GM23338 (cell line): ENCODE measurements around the gene ABCC3. TPM values are rescaled to one million over a fixed set of nuclear protein-coding genes. Genes with fewer than 3 reads are reported as not detected.
A peak's percentile ranks its signal among the peaks of the same experiment; 100 is the strongest.

Experiments
- ATAC-seq: fragments of 200-7000 bp; cut with Tn5 transposase; 3 replicates; pipeline ENCODE4 v1.9.1; 2020
- DNase-seq: peaks from one replicate; pipeline ENCODE4 v3.0.0-alpha.2; 2015; ENCODE audit warnings: low spot score
- H2AFZ ChIP-seq: fragments of 200-600 bp; sonication (generic); 2 replicates; pipeline ENCODE4 v1.8.0; 2016; ENCODE audit warnings: antibody characterized with exemption, mild to moderate bottlenecking, moderate library complexity
- H3F3A ChIP-seq: fragments of 200-600 bp; sonication (generic); replicated peaks from 2 replicates; pipeline ENCODE4 v1.8.0; 2017; ENCODE audit warnings: antibody characterized with exemption, mixed run types, low read depth
- H3K27ac ChIP-seq: fragments of 200-600 bp; sonication (generic); 2 replicates; pipeline ENCODE4 v1.6.1; 2016; ENCODE audit warnings: low read depth
- H3K27me3 ChIP-seq: fragments of 200-600 bp; sonication (generic); 2 replicates; pipeline ENCODE4 v1.8.0; 2016; ENCODE audit warnings: mild to moderate bottlenecking, mixed run types, moderate library complexity; ENCODE audit not compliant: insufficient read depth
- H3K36me3 ChIP-seq: fragments of 200-600 bp; sonication (generic); 2 replicates; pipeline ENCODE4 v1.8.0; 2016; ENCODE audit warnings: mild to moderate bottlenecking; ENCODE audit not compliant: insufficient read depth
- H3K4me1 ChIP-seq: fragments of 200-600 bp; sonication (generic); 2 replicates; pipeline ENCODE4 v1.8.0; 2016; ENCODE audit warnings: mild to moderate bottlenecking, moderate library complexity; ENCODE audit not compliant: insufficient read depth
- H3K4me2 ChIP-seq: fragments of 200-600 bp; sonication (generic); 2 replicates; pipeline ENCODE4 v1.7.1; 2017; ENCODE audit warnings: mixed run types
- H3K4me3 ChIP-seq: fragments of 200-600 bp; sonication (generic); 2 replicates; pipeline ENCODE4 v1.6.1; 2016; ENCODE audit warnings: mixed run types
- H3K79me2 ChIP-seq: fragments of 200-600 bp; sonication (generic); replicated peaks from 2 replicates; pipeline ENCODE4 v1.8.0; 2017; ENCODE audit warnings: mild to moderate bottlenecking; ENCODE audit not compliant: insufficient read depth
- H3K9me2 ChIP-seq: fragments of 200-600 bp; sonication (generic); 2 replicates; pipeline ENCODE4 v1.8.0; 2017; ENCODE audit not compliant: insufficient read depth
- H4K20me1 ChIP-seq: fragments of 200-600 bp; sonication (generic); replicated peaks from 2 replicates; pipeline ENCODE4 v1.8.0; 2017; ENCODE audit warnings: mild to moderate bottlenecking; ENCODE audit not compliant: insufficient read depth
- H3K27ac Mint-ChIP-seq: 2 replicates; pipeline ENCODE4 v1.8.0; 2020; ENCODE audit warnings: inconsistent platforms, mild to moderate bottlenecking, moderate library complexity, mixed read lengths
- H3K27me3 Mint-ChIP-seq: 3 replicates; pipeline ENCODE4 v1.8.0; 2022; ENCODE audit warnings: low read depth, mild to moderate bottlenecking, moderate library complexity, mixed read lengths, inconsistent platforms; ENCODE audit not compliant: insufficient read depth, poor library complexity
- H3K36me3 Mint-ChIP-seq: 3 replicates; pipeline ENCODE4 v1.8.0; 2021; ENCODE audit warnings: low read depth, mild to moderate bottlenecking, inconsistent platforms, moderate library complexity, mixed read lengths
- H3K4me1 Mint-ChIP-seq: 3 replicates; pipeline ENCODE4 v1.8.0; 2020; ENCODE audit warnings: mild to moderate bottlenecking, inconsistent platforms, mixed read lengths
- H3K4me3 Mint-ChIP-seq: 3 replicates; pipeline ENCODE4 v1.8.0; 2021; ENCODE audit warnings: moderate library complexity, mild to moderate bottlenecking, inconsistent platforms, mixed read lengths
- H3K9me3 Mint-ChIP-seq: 3 replicates; pipeline ENCODE4 v1.8.0; 2020; ENCODE audit warnings: moderate library complexity, mild to moderate bottlenecking, inconsistent platforms, mixed read lengths
- CREB1 ChIP-seq: fragments of 250-450 bp; sonication (Bioruptor Pico); IDR thresholded peaks from 2 replicates; pipeline ENCODE4 v1.5.0; 2020; ENCODE audit warnings: low read depth, mild to moderate bottlenecking, moderate library complexity
- EZH2 ChIP-seq: fragments of 200-600 bp; sonication (generic); IDR thresholded peaks from one replicate; pipeline ENCODE4 v1.8.0; 2017; ENCODE audit warnings: antibody characterized with exemption, mild to moderate bottlenecking, low read depth; ENCODE audit not compliant: unreplicated experiment
- EZH2phosphoT487 ChIP-seq: fragments of 200-600 bp; sonication (generic); IDR thresholded peaks from one replicate; pipeline ENCODE4 v1.8.1; 2018; ENCODE audit warnings: antibody characterized with exemption; ENCODE audit not compliant: unreplicated experiment
- NANOG ChIP-seq: IDR thresholded peaks from 2 replicates; pipeline ENCODE4 v1.6.1; 2016; ENCODE audit warnings: antibody characterized with exemption, borderline replicate concordance
- STAT1 ChIP-seq: IDR thresholded peaks from one replicate; pipeline ENCODE4 v1.6.1; 2016; ENCODE audit warnings: antibody characterized with exemption; ENCODE audit not compliant: unreplicated experiment
- ZNF331 ChIP-seq: fragments of 250-450 bp; sonication (Bioruptor Pico); IDR thresholded peaks from 2 replicates; pipeline ENCODE4 v1.5.0; 2020; ENCODE audit warnings: low read depth, mild to moderate bottlenecking, moderate library complexity
- polyA plus RNA-seq: library from polyadenylated mRNA; unstranded; fragments of >200 nt; fragmentation: Nextera tagmentation; extraction: Ambion mirVana; gene quantifications from 2 replicates; pipeline ENCODE4 v1.2.1, GENCODE V29; 2016
- total RNA-seq: library from RNA; depleted of rRNA; stranded (reverse); fragments of >200 nt; shearing (Covaris generic); gene quantifications from 2 replicates; pipeline ENCODE4 v1.2.3, GENCODE V29; 2014
- TF ChIP-seq, protein P1 (sequence below): IDR thresholded peaks from 2 replicates; pipeline ENCODE4 v1.6.1; 2016; ENCODE audit warnings: antibody characterized with exemption
- TF ChIP-seq, protein P2 (sequence below): fragments of 250-450 bp; sonication (Bioruptor Pico); IDR thresholded peaks from 2 replicates; pipeline ENCODE4 v1.5.0; 2020; ENCODE audit warnings: mild to moderate bottlenecking, moderate library complexity

ABCC3 gene
- total and polyA plus RNA-seq, 2 experiments from 2014 or later: not detected

DNA sequence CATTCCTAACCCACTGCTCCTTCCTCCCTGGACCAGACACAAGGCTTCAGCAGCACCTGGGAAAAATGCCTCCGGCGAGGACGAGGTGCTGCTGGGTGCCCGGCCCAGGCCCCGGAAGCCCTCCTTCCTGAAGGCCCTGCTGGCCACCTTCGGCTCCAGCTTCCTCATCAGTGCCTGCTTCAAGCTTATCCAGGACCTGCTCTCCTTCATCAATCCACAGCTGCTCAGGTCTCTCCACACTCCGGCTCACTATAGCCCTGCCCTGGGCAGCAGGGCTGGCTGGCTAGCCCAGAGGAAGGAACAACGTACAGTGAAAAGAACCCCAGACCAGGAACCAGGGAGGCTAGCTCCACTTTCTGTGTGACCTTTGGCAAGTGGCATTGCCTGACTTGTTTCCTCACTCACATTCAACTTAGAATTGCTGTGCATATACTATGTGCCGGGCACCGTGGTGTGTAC lies 26.2 kb downstream of the ABCC3 start:
- peak overlapping the region; percentile 95 for H3K27ac Mint-ChIP-seq
- Histone ChIP-seq H3K4me3 (no peak overlapping the region), H3K9me2 (no peaks in the 10 kb centered on the region), H3K27me3 (no peaks in the 10 kb centered on the region), H3K36me3 (no peaks in the 10 kb centered on the region), H4K20me1 (no peaks in the 10 kb centered on the region), H3K4me2 (no peak overlapping the region), H2AFZ (peak overlapping the region; percentile 86), H3K79me2 (no peaks in the 10 kb centered on the region), H3K27ac (no peak overlapping the region), H3F3A (no peaks in the 10 kb centered on the region), H3K4me1 (peaks cover 9% of the 10 kb centered on the region)
- H3K27me3 Mint-ChIP-seq: peaks cover 7% of the 10 kb centered on the region
- no peaks in the 10 kb centered on the region for H3K9me3 Mint-ChIP-seq
- no peaks in the 10 kb centered on the region; the same call in 2 of the 3 replicates for H3K36me3 Mint-ChIP-seq
- no peak for DNase-seq
- ATAC-seq: no peak
- H3K4me1 Mint-ChIP-seq: peaks cover 21% of the 10 kb centered on the region
- H3K4me3 Mint-ChIP-seq: no peak overlapping the region
- TF ChIP-seq ZNF331 (no peak), STAT1 (no peak), EZH2phosphoT487 (no peak), NANOG (no peak)
- TF ChIP-seq, protein P1, sequence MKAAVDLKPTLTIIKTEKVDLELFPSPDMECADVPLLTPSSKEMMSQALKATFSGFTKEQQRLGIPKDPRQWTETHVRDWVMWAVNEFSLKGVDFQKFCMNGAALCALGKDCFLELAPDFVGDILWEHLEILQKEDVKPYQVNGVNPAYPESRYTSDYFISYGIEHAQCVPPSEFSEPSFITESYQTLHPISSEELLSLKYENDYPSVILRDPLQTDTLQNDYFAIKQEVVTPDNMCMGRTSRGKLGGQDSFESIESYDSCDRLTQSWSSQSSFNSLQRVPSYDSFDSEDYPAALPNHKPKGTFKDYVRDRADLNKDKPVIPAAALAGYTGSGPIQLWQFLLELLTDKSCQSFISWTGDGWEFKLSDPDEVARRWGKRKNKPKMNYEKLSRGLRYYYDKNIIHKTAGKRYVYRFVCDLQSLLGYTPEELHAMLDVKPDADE: no peak

DNA sequence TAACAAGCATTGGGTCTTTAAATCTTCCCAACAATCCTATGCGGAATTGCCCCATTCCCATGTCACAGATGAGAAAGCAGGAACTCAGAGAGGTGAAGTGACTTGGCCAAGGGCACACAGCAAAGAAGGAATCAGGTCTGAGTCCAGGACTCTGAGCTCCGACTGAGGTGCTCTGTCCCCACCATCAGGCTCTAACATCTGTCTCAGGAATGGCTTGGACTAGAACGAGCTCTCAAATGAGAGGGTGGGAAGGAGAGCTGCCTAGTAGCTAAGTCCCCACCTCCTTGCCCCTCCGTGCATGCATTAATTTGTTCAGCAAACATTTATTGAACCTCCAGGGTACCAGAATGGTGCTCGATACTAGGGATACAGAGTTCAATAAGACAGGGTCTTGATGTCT lies 26.7 kb downstream of the ABCC3 start:
- TF ChIP-seq EZH2: no peak
- Mint-ChIP-seq H3K27me3 (peaks cover 7% of the 10 kb centered on the region), H3K4me1 (peaks cover 21% of the 10 kb centered on the region), H3K4me3 (no peak overlapping the region), H3K27ac (peak overlapping the region; percentile 95), H3K36me3 (no peaks in the 10 kb centered on the region; the same call in 2 of the 3 replicates), H3K9me3 (no peaks in the 10 kb centered on the region)
- Histone ChIP-seq H3K4me1 (peaks cover 9% of the 10 kb centered on the region), H3K9me2 (no peaks in the 10 kb centered on the region), H3K4me2 (no peak overlapping the region), H3K36me3 (no peaks in the 10 kb centered on the region), H3K79me2 (no peaks in the 10 kb centered on the region), H3K27me3 (no peaks in the 10 kb centered on the region), H3K27ac (no peak overlapping the region), H4K20me1 (no peaks in the 10 kb centered on the region), H2AFZ (peak overlapping the region; percentile 86), H3K4me3 (no peak overlapping the region), H3F3A (no peaks in the 10 kb centered on the region)
- ATAC-seq (no peak), DNase-seq (no peak)

DNA sequence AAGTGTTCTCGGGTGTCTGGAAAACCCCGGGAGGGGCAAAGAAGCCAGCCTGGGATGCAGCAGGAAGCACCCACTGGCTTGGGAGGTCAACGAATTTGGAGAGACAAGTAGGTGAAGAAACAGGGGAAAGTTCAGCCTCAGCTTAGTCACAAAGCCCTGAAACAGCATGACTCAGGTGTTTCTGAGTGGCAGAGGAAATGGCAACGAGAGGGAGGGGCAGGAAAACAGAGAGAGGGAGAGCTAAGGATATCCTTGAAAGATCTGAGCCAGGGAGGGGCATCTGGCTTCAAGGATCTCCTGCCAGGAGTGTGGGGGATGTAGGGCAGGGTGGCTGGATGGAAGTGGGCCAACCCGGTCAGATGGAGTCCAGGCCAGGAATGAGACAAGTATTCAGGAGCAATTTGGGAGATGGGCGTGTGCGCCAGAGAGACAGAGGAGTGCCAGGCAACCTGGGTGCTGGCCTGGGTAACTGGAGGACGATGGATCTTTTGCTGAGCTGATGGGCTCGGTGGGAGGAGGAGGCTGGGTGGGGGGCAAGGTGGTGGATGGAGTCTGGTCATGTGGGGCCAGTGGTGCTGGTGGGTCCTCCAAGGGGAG lies 27.2 kb downstream of the ABCC3 start:
- no peak overlapping the region for H3K4me3 ChIP-seq
- ATAC-seq: peak; percentile 26
- no peak for TF ChIP-seq EZH2
- no peak for TF ChIP-seq EZH2phosphoT487
- TF ChIP-seq CREB1 (CRISPR knock-in tag): no peak
- no peak for TF ChIP-seq STAT1
- TF ChIP-seq, protein P2, sequence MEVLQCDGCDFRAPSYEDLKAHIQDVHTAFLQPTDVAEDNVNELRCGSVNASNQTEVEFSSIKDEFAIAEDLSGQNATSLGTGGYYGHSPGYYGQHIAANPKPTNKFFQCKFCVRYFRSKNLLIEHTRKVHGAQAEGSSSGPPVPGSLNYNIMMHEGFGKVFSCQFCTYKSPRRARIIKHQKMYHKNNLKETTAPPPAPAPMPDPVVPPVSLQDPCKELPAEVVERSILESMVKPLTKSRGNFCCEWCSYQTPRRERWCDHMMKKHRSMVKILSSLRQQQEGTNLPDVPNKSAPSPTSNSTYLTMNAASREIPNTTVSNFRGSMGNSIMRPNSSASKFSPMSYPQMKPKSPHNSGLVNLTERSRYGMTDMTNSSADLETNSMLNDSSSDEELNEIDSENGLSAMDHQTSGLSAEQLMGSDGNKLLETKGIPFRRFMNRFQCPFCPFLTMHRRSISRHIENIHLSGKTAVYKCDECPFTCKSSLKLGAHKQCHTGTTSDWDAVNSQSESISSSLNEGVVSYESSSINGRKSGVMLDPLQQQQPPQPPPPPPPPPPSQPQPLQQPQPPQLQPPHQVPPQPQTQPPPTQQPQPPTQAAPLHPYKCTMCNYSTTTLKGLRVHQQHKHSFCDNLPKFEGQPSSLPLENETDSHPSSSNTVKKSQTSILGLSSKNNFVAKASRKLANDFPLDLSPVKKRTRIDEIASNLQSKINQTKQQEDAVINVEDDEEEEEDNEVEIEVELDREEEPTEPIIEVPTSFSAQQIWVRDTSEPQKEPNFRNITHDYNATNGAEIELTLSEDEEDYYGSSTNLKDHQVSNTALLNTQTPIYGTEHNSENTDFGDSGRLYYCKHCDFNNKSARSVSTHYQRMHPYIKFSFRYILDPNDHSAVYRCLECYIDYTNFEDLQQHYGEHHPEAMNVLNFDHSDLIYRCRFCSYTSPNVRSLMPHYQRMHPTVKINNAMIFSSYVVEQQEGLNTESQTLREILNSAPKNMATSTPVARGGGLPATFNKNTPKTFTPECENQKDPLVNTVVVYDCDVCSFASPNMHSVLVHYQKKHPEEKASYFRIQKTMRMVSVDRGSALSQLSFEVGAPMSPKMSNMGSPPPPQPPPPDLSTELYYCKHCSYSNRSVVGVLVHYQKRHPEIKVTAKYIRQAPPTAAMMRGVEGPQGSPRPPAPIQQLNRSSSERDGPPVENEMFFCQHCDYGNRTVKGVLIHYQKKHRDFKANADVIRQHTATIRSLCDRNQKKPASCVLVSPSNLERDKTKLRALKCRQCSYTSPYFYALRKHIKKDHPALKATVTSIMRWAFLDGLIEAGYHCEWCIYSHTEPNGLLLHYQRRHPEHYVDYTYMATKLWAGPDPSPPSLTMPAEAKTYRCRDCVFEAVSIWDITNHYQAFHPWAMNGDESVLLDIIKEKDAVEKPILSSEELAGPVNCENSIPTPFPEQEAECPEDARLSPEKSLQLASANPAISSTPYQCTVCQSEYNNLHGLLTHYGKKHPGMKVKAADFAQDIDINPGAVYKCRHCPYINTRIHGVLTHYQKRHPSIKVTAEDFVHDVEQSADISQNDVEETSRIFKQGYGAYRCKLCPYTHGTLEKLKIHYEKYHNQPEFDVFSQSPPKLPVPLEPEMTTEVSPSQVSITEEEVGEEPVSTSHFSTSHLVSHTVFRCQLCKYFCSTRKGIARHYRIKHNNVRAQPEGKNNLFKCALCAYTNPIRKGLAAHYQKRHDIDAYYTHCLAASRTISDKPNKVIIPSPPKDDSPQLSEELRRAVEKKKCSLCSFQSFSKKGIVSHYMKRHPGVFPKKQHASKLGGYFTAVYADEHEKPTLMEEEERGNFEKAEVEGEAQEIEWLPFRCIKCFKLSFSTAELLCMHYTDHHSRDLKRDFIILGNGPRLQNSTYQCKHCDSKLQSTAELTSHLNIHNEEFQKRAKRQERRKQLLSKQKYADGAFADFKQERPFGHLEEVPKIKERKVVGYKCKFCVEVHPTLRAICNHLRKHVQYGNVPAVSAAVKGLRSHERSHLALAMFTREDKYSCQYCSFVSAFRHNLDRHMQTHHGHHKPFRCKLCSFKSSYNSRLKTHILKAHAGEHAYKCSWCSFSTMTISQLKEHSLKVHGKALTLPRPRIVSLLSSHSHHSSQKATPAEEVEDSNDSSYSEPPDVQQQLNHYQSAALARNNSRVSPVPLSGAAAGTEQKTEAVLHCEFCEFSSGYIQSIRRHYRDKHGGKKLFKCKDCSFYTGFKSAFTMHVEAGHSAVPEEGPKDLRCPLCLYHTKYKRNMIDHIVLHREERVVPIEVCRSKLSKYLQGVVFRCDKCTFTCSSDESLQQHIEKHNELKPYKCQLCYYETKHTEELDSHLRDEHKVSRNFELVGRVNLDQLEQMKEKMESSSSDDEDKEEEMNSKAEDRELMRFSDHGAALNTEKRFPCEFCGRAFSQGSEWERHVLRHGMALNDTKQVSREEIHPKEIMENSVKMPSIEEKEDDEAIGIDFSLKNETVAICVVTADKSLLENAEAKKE (CRISPR knock-in tag): no peak

More for the DNA sequence above, 27.2 kb downstream of the ABCC3 start:
- H3K4me2 ChIP-seq: no peak overlapping the region
- Mint-ChIP-seq H3K27me3 (peaks cover 7% of the 10 kb centered on the region), H3K4me1 (peaks cover 21% of the 10 kb centered on the region), H3K36me3 (no peaks in the 10 kb centered on the region; the same call in 2 of the 3 replicates), H3K27ac (peak overlapping the region; percentile 95), H3K9me3 (no peaks in the 10 kb centered on the region), H3K4me3 (no peak overlapping the region)
- H3K27ac ChIP-seq: no peak overlapping the region
- peaks cover 9% of the 10 kb centered on the region for H3K4me1 ChIP-seq
- H3K36me3 ChIP-seq: no peaks in the 10 kb centered on the region
- H2AFZ ChIP-seq: peak overlapping the region; percentile 86
- H4K20me1 ChIP-seq: no peaks in the 10 kb centered on the region
- no peaks in the 10 kb centered on the region for H3K9me2 ChIP-seq
- no peaks in the 10 kb centered on the region for H3K27me3 ChIP-seq
- H3K79me2 ChIP-seq: no peaks in the 10 kb centered on the region
- no peaks in the 10 kb centered on the region for H3F3A ChIP-seq
- peak; percentile 51 for DNase-seq
